DMS53 treated with DMSO at 0.1 percent for 48 hours (cell line): Measurements from ENCODE around the gene PLB1.

Experiments used
- DNase-seq: peaks from one replicate; lab custom pipeline; 2025; ENCODE audit not compliant: unreplicated experiment; lab: John Stamatoyannopoulos, UW

The PLB1 gene

DNA sequence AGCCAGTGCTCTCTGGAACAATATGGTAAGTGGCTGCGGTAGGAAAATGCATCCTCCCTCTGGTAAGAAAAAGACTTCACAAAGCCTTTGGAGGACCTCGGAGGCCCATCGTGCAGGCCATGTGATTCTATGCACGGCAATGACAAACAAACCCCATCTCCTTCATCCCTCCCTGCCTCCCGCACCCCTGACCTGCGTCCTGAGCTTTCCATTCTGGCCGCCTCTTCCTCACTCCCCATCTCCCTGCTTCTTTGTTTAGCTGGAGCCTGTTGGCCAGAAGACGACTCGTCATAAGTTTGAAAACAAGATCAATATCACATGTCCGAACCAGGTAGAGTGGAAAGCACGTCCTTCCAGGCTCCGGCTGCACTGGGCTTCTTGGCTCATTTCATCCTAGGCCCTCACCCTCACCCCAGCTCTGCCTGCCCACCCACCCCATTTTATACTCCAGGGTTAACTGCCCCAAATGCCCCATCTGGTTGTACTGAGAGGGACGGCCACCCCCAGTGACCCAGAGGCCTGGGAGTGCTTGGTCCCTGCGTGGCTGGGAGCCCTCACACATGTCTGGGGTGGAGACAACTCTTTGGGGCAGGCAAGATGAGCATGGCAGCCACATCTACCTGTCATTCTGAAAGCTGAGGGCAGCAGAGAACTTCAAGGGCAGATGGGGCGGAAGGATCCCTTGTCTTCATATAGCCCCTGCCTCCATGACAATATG, 94.0 kb downstream of the PLB1 start:
- no peak for DNase-seq

DNA sequence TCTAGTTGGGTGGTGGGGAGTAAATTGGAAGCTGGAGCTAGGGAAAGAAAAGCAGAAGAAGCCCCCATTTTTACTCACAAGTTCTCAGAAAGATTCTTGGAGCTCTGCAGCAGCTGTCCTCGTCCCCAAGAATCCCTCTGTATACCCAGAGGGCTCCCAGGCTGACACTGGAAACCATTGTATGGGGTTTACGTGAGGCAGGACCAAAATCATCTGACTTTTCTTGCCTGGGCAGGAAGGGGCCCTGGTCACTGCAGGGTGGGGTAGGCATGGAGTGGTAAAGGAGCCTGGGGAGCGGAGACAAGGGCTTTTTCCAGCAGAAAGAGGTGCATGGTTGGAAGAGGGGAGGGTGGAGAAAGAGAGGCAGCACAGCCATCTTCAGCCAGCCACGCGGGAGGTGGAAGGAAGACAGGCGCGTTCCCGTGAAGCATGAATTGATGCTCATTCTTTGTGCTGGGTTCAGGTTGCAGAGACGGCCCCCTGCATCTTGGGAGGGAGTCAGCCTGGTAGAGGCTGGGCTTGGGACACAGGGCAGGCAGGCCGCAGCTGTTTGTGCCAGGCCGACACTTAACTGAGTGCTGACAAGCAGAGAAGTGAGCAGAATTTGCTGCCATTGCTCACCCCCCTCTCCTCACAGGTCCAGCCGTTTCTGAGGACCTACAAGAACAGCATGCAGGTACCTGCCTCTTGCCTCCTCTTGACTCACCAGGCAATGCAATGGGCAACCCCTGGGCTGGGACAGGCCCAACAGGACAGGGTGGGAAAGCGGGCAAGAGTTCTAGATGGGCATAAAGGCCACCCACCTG, 94.8 kb downstream of the PLB1 start:
- no peak for DNase-seq

GRCh38 chr2:28591711-28592335, 96.0 kb downstream of the PLB1 start:
- no peak for DNase-seq

GRCh38 chr2:28592481-28592880, 96.6 kb downstream of the PLB1 start:
- no peak for DNase-seq

GRCh38 chr2:28593160-28593755, 97.4 kb downstream of the PLB1 start:
- DNase-seq, result no peak

DNA sequence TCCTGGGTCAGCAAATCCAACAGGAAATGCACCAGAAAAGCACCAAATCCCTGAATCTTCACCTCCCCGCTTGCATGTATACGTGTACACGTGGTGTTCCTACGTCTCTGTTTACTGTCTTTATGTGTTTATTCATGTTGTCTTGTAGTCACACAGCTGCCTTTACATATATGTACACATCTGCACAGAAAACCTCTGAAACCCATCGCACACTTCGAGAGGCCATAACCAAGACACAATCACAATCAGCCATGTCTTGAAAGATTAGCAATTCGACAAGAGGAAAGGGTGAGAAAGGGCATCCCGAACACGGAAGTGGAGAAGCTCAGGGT, 98.1 kb downstream of the PLB1 start:
- DNase-seq, result no peak

DNA sequence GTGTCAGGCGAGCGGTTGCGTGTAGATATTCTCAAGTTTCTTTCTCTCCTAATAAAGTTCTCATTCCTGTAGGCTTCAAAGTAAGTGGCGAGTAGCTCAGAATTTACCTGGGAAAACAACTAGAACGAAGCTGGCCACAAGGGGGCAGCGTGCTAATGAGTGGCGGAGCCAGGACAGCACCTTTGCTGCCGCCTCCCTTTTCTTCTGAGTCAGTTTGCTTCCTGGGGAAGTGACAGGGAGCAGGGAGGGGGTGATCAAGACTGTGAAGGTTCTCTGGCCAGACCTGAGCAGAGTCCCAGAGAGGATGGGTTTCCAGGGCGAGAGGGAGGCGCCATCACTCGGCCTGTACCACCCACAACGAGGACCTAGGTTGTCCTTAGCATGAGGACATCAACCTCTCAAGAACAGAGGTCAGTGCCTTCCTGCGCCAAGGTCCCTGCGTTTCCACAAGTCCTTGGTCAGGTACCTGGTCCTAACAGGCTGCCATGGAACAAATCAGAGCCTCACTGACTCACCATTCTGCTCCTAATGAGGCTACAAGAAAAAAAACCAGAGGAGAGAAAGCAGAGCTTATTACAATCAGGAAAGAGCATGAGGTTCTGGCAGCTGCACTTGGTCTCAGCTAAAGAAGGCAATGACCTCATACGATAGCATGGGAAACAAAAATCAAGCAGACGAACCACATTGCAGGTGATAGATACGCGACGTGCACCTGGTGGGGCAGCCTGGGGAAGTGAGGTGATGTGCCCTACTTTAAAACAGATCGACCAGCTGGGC, 98.7 kb downstream of the PLB1 start:
- peak; percentile 77 for DNase-seq

DNA sequence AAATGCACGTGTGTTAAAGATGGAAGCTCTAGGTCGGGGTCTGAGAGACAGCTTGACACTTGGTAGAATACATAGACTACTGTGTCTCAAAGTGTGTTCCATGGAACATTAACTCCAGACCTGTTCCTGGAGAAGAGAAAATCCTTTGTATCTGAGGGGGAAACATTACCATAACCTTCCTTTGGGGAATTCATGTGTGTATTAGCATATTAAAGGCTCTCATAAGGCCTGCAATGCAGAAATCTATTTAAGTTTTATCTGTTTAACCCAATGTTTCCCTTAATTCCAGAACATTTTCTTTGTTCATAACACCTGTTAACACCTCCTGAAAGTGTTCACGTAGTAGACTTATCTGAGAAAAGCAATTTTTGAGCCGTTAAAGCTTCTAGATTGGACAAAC, 99.5 kb downstream of the PLB1 start:
- DNase-seq, result no peak

GRCh38 chr2:28598484-28598883, 102.6 kb downstream of the PLB1 start:
- DNase-seq, result no peak

GRCh38 chr2:28600181-28600580, 104.3 kb downstream of the PLB1 start:
- DNase-seq, result no peak

- DNase-seq, result no peak
Observed at GRCh38 chr2:28601616-28602015, 105.8 kb downstream of the PLB1 start.

- DNase-seq, result no peak
Observed at GRCh38 chr2:28602136-28602660, 106.3 kb downstream of the PLB1 start.

DNA sequence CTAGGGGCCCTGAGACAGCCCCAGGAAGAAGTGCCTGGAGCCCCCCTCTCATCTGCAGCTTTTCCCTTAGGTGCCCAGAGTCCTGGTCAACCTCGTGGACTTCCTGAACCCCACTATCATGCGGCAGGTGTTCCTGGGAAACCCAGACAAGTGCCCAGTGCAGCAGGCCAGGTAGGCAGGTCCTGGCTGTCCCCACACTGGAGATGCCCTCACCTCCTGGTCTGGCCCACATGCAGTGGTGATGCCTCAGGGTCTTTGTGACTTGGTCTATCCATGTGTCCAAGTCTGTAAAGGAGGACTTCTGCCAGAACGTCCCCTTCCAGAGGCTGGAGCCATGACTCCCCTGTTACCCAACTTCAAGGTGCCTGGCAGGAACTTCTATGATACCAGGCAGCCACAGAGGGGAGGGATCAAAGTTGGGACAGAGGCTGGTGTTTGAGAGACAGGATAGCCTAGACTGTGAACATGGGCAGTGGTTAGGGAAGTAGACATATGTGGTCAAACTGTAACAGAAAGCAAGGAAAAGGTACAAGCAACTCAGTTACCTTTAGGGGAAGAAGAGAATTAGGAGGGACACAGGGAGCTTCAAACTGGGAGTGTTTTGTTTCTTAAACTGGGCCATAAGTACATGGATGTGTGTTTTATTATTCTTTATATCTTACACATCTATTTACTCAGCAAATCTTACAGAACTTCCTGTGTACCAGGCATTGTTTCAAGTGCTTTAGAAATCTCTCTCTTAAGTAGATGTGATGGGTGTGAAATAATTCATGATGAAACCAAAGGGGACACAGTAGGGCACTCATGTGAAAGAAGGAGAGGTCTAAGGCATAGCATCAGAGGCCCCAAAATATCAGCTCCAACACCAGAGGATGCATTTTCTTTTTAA, 107.1 kb downstream of the PLB1 start:
- no peak for DNase-seq

- DNase-seq, result no peak
Observed at GRCh38 chr2:28603821-28604220, 108.0 kb downstream of the PLB1 start.

- DNase-seq, result no peak
Observed at GRCh38 chr2:28604284-28604843, 108.5 kb downstream of the PLB1 start.

DNA sequence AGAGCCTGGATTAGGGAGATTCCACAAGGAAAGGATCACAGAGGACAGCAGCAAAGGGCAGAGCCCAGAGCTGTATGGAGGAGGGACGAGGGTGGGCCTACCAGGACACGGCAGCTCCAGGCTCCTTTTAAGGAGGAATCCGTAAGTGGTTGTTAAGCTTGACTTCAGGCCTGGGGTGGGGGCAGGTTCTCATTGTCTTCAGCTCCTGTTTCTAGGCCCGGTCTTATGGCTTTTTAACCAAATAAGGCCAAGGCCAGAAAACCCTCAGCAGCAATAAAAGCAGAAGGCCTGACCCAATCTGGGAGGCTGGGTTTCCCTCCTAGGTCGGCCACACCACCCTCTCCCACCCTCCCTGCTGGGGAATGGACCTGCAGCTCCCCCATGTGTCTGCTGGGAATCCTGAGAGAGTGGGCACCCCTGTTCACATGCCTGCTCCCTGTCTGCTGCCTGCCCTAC, 111.2 kb downstream of the PLB1 start:
- DNase-seq, result no peak

GRCh38 chr2:28607730-28608499, 112.1 kb downstream of the PLB1 start:
- no peak for DNase-seq
